ENCODE measurements around the gene FBP2.

DNA sequence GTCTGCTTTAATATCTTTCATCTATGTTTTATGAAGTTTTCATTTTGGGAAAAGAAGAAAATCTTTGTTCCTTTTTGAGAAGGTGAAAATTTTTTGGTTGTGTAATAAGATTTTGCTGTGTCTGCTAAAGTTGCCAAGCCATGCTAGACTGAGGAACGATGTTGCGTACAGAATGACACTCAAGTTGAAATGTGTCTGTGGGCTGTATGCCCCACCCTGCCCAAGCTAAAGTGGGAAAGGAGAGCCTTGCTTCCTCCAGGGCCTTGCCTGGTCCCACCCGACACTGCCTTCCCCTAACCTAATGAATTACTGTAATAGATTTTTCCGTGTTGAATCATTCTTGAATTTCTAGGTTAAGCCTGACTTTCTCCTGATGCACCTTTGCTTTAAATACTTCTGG, 36.2 kb downstream of the FBP2 start:
- no peak for TF ChIP-seq ZBTB7A (IDR thresholded peaks at IDR 0.05; ENCODE audit: low read depth)
- no peak for TF ChIP-seq TCF12 (IDR thresholded peaks at IDR 0.05; ENCODE audit: low read depth)
- no peak for TF ChIP-seq EP300 (IDR thresholded peaks at IDR 0.05; ENCODE audit: borderline replicate concordance)
